ENCODE results near the gene DSCAML1.

Gene DSCAML1

GRCh38 chr11:117803896-117804295, 6.9 kb upstream of the DSCAML1 start:
- Histone ChIP-seq H3K36me3 (replicated peaks in 1 of 2; ENCODE audit: control insufficient read depth in 2 of 2, insufficient read depth in 2 of 2, low read length in 2 of 2) (no peaks in the 10 kb centered on the region), H3K27me3 (ENCODE audit: control insufficient read depth in 3 of 3, insufficient read depth in 3 of 3, low read depth in 1 of 3, low read length in 3 of 3) (peaks cover 0 to 60% (median 13%) of the 10 kb centered on the region in 3 experiments), H3K79me1 (ENCODE audit: low read depth, low read length) (no peaks in the 10 kb centered on the region), H3K4ac (ENCODE audit: low read length) (no peak overlapping the region), H3K23ac (ENCODE audit: low read depth, low read length, poor library complexity) (no peak overlapping the region), H3K4me1 (ENCODE audit: control insufficient read depth in 2 of 2, insufficient read depth in 1 of 2, low read depth in 1 of 2, low read length in 2 of 2) (no peaks in the 10 kb centered on the region), H2AFZ (ENCODE audit: low read length) (no peak overlapping the region), H3K4me3 (ENCODE audit: low read length in 2 of 2) (no peak overlapping the region), H4K91ac (ENCODE audit: low read depth, low read length, poor library complexity) (no peak overlapping the region), H3K9ac (ENCODE audit: low read depth, low read length, poor library complexity) (no peak overlapping the region), H3K4me2 (ENCODE audit: insufficient read depth, low read length, poor library complexity, severe bottlenecking) (no peak overlapping the region), H2BK12ac (ENCODE audit: low read length) (no peak overlapping the region), H2AK5ac (ENCODE audit: low read depth, low read length) (no peak overlapping the region), H3K9me3 (replicated peaks in 1 of 2; ENCODE audit: control insufficient read depth in 2 of 2, insufficient read depth in 1 of 2, low read depth in 1 of 2, low read length in 2 of 2) (no peaks in the 10 kb centered on the region), H2BK5ac (ENCODE audit: low read length) (no peak overlapping the region), H2BK15ac (ENCODE audit: low read length) (no peak overlapping the region), H3K14ac (ENCODE audit: low read length) (no peak overlapping the region), H3K27ac (replicated peaks; ENCODE audit: low read length) (no peak overlapping the region), H3K18ac (ENCODE audit: low read length) (no peak overlapping the region), H2BK120ac (ENCODE audit: low read depth, low read length) (no peak overlapping the region), H4K8ac (ENCODE audit: low read depth, low read length) (no peak overlapping the region)
- DNase-seq (ENCODE audit: low spot score) = no peak
- WGBS, 2 donors (ENCODE audit: extremely low coverage in 2 of 2, insufficient read length in 2 of 2, insufficient replicate concordance in 1 of 2) = no CpG with 5 or more reads among the region's 8 CpGs

GRCh38 chr11:117799634-117800033, 2.6 kb upstream of the DSCAML1 start:
- Histone ChIP-seq H2AFZ (ENCODE audit: low read length) (no peak overlapping the region), H3K27ac (replicated peaks; ENCODE audit: low read length) (no peak overlapping the region), H4K91ac (ENCODE audit: low read depth, low read length, poor library complexity) (no peak overlapping the region), H2AK5ac (ENCODE audit: low read depth, low read length) (no peak overlapping the region), H3K14ac (ENCODE audit: low read length) (no peak overlapping the region), H3K9ac (ENCODE audit: low read depth, low read length, poor library complexity) (no peak overlapping the region), H3K79me1 (ENCODE audit: low read depth, low read length) (peaks cover 2% of the 10 kb centered on the region), H3K4me1 (ENCODE audit: control insufficient read depth in 2 of 2, insufficient read depth in 1 of 2, low read depth in 1 of 2, low read length in 2 of 2) (peaks cover 0 to 7% of the 10 kb centered on the region in 2 donors), H4K8ac (ENCODE audit: low read depth, low read length) (no peak overlapping the region), H3K9me3 (replicated peaks in 1 of 2; ENCODE audit: control insufficient read depth in 2 of 2, insufficient read depth in 1 of 2, low read depth in 1 of 2, low read length in 2 of 2) (no peaks in the 10 kb centered on the region), H3K27me3 (ENCODE audit: control insufficient read depth in 3 of 3, insufficient read depth in 3 of 3, low read depth in 1 of 3, low read length in 3 of 3) (peaks cover 18 to 93% (median 50%) of the 10 kb centered on the region in 3 experiments), H2BK15ac (ENCODE audit: low read length) (no peak overlapping the region), H3K18ac (ENCODE audit: low read length) (no peak overlapping the region), H2BK120ac (ENCODE audit: low read depth, low read length) (no peak overlapping the region), H3K36me3 (replicated peaks in 1 of 2; ENCODE audit: control insufficient read depth in 2 of 2, insufficient read depth in 2 of 2, low read length in 2 of 2) (no peaks in the 10 kb centered on the region), H2BK5ac (ENCODE audit: low read length) (no peak overlapping the region), H2BK12ac (ENCODE audit: low read length) (no peak overlapping the region), H3K4me3 (ENCODE audit: low read length in 2 of 2) (no peak overlapping the region), H3K4ac (ENCODE audit: low read length) (no peak overlapping the region), H3K23ac (ENCODE audit: low read depth, low read length, poor library complexity) (no peak overlapping the region), H3K4me2 (ENCODE audit: insufficient read depth, low read length, poor library complexity, severe bottlenecking) (no peak overlapping the region)
- no CpG with 5 or more reads among the region's 5 CpGs for WGBS, 2 donors (ENCODE audit: extremely low coverage in 2 of 2, insufficient read length in 2 of 2, insufficient replicate concordance in 1 of 2)
- DNase-seq (ENCODE audit: low spot score) = no peak

- peak overlapping the region in 1 of 2 donors; percentile 5 for H3K4me3 ChIP-seq (ENCODE audit: low read length in 2 of 2)
- no peak for DNase-seq (ENCODE audit: low spot score)
- H3K27me3 ChIP-seq (ENCODE audit: control insufficient read depth in 3 of 3, insufficient read depth in 3 of 3, low read depth in 1 of 3, low read length in 3 of 3) = peaks cover 24 to 95% (median 75%) of the 10 kb centered on the region in 3 experiments
Observed at GRCh38 chr11:117796456-117796871, 552 bp downstream of the DSCAML1 start.

GRCh38 chr11:117795638-117796455, 1.2 kb downstream of the DSCAML1 start:
- DNase-seq (ENCODE audit: low spot score) = no peak

More at GRCh38 chr11:117796456-117796871, 552 bp downstream of the DSCAML1 start:
- no peak overlapping the region for H3K4ac ChIP-seq (ENCODE audit: low read length)
- H2AK5ac ChIP-seq (ENCODE audit: low read depth, low read length) = no peak overlapping the region
- H2BK15ac ChIP-seq (ENCODE audit: low read length) = no peak overlapping the region
- no CpG with 5 or more reads among the region's 35 CpGs for WGBS, 2 donors (ENCODE audit: extremely low coverage in 2 of 2, insufficient read length in 2 of 2, insufficient replicate concordance in 1 of 2)
- no peaks in the 10 kb centered on the region for H3K36me3 ChIP-seq (replicated peaks in 1 of 2; ENCODE audit: control insufficient read depth in 2 of 2, insufficient read depth in 2 of 2, low read length in 2 of 2)
- H2BK5ac ChIP-seq (ENCODE audit: low read length) = no peak overlapping the region
- peak overlapping the region; percentile 27 for H3K9ac ChIP-seq (ENCODE audit: low read depth, low read length, poor library complexity)
- peak overlapping the region; percentile 75 for H3K18ac ChIP-seq (ENCODE audit: low read length)
- H2BK12ac ChIP-seq (ENCODE audit: low read length) = no peak overlapping the region
- H4K91ac ChIP-seq (ENCODE audit: low read depth, low read length, poor library complexity) = no peak overlapping the region
- H2BK120ac ChIP-seq (ENCODE audit: low read depth, low read length) = no peak overlapping the region
- peaks cover 0 to 9% of the 10 kb centered on the region in 2 donors for H3K4me1 ChIP-seq (ENCODE audit: control insufficient read depth in 2 of 2, insufficient read depth in 1 of 2, low read depth in 1 of 2, low read length in 2 of 2)
- no peak overlapping the region for H2AFZ ChIP-seq (ENCODE audit: low read length)
- no peak overlapping the region for H4K8ac ChIP-seq (ENCODE audit: low read depth, low read length)
- H3K23ac ChIP-seq (ENCODE audit: low read depth, low read length, poor library complexity) = peak overlapping the region; percentile 22
- H3K14ac ChIP-seq (ENCODE audit: low read length) = no peak overlapping the region
- peak overlapping the region; percentile 92 for H3K4me2 ChIP-seq (ENCODE audit: insufficient read depth, low read length, poor library complexity, severe bottlenecking)
- peaks cover 2% of the 10 kb centered on the region for H3K79me1 ChIP-seq (ENCODE audit: low read depth, low read length)
- peaks cover 0 to 2% of the 10 kb centered on the region in 2 donors for H3K9me3 ChIP-seq (replicated peaks in 1 of 2; ENCODE audit: control insufficient read depth in 2 of 2, insufficient read depth in 1 of 2, low read depth in 1 of 2, low read length in 2 of 2)
- no peak overlapping the region for H3K27ac ChIP-seq (replicated peaks; ENCODE audit: low read length)

More at GRCh38 chr11:117795638-117796455, 1.2 kb downstream of the DSCAML1 start:
- Histone ChIP-seq H2AFZ (ENCODE audit: low read length) (no peak overlapping the region), H3K79me1 (ENCODE audit: low read depth, low read length) (peaks cover 2% of the 10 kb centered on the region), H3K18ac (ENCODE audit: low read length) (peak overlapping the region; percentile 61), H4K91ac (ENCODE audit: low read depth, low read length, poor library complexity) (no peak overlapping the region), H3K4me3 (ENCODE audit: low read length in 2 of 2) (peak overlapping the region in 1 of 2 donors; percentile 47), H2BK5ac (ENCODE audit: low read length) (no peak overlapping the region), H3K36me3 (replicated peaks in 1 of 2; ENCODE audit: control insufficient read depth in 2 of 2, insufficient read depth in 2 of 2, low read length in 2 of 2) (no peaks in the 10 kb centered on the region), H3K4ac (ENCODE audit: low read length) (no peak overlapping the region), H4K8ac (ENCODE audit: low read depth, low read length) (no peak overlapping the region), H2BK120ac (ENCODE audit: low read depth, low read length) (no peak overlapping the region), H3K4me2 (ENCODE audit: insufficient read depth, low read length, poor library complexity, severe bottlenecking) (peak overlapping the region; percentile 92), H2AK5ac (ENCODE audit: low read depth, low read length) (peak overlapping the region; percentile 5), H3K9ac (ENCODE audit: low read depth, low read length, poor library complexity) (peak overlapping the region; percentile 27), H3K27me3 (ENCODE audit: control insufficient read depth in 3 of 3, insufficient read depth in 3 of 3, low read depth in 1 of 3, low read length in 3 of 3) (peaks cover 24 to 91% (median 75%) of the 10 kb centered on the region in 3 experiments), H3K27ac (replicated peaks; ENCODE audit: low read length) (no peak overlapping the region), H2BK12ac (ENCODE audit: low read length) (no peak overlapping the region), H3K4me1 (ENCODE audit: control insufficient read depth in 2 of 2, insufficient read depth in 1 of 2, low read depth in 1 of 2, low read length in 2 of 2) (peaks cover 0 to 9% of the 10 kb centered on the region in 2 donors), H3K9me3 (replicated peaks in 1 of 2; ENCODE audit: control insufficient read depth in 2 of 2, insufficient read depth in 1 of 2, low read depth in 1 of 2, low read length in 2 of 2) (peaks cover 0 to 2% of the 10 kb centered on the region in 2 donors), H3K14ac (ENCODE audit: low read length) (peak overlapping the region; percentile 61), H3K23ac (ENCODE audit: low read depth, low read length, poor library complexity) (peak overlapping the region; percentile 22), H2BK15ac (ENCODE audit: low read length) (no peak overlapping the region)
- no CpG with 5 or more reads among the region's 53 CpGs for WGBS, 2 donors (ENCODE audit: extremely low coverage in 2 of 2, insufficient read length in 2 of 2, insufficient replicate concordance in 1 of 2)
